HepG2 (cell line): ENCODE data around the gene GRIK4. TPM values are rescaled to one million over a fixed set of nuclear protein-coding genes. Genes with fewer than 3 reads are reported as not detected.

Source experiments
- ATAC-seq: fragments of 200-7000 bp; cut with Tn5 transposase; 3 replicates; pipeline ENCODE4 v1.9.1; 2020; ENCODE audit warnings: mild to moderate bottlenecking, moderate library complexity
- BruUV-seq: library from RNA; stranded (reverse); fragments of 400-500 nt; replicated peaks from 2 replicates; lab custom pipeline; 2021; lab: Mats Ljungman, UMichigan
- CTCF ChIA-PET: fragments of 300-600 bp; formaldehyde crosslinking; extraction: SDS; loops from one replicate; lab custom pipeline; 2021; ENCODE audit warnings: low total read pairs, inconsistent platforms, low intra/inter-chr PET ratio; lab: Yijun Ruan, JAX
- POLR2A ChIA-PET: fragments of 350-600 bp; sonication (Branson Sonifier 250); formaldehyde crosslinking; loops from one replicate; lab custom pipeline; 2020; ENCODE audit warnings: antibody characterized with exemption, inconsistent platforms; lab: Yijun Ruan, JAX
- DNase-seq: peaks from one replicate; pipeline ENCODE4 v3.0.0-alpha.2; 2015; ENCODE audit warnings: low spot score
- FAIRE-seq: peaks from 3 replicates; lab custom pipeline; 2011; peaks lifted over from hg19 to GRCh38; lab: Jason Lieb, UNC
- H2AFZ ChIP-seq: one replicate; pipeline ENCODE4 v1.6.1; 2011; ENCODE audit warnings: low read length, inconsistent platforms
- H3K27ac ChIP-seq: fragments of 300-600 bp; 3 replicates; pipeline ENCODE4 v1.8.0; 2011; ENCODE audit warnings: mixed run types, mild to moderate bottlenecking, mixed read lengths, low read length, inconsistent platforms; ENCODE audit not compliant: insufficient read depth; ENCODE audit errors: extremely low read length
- H3K27me3 ChIP-seq, 2 experiments: fragments of 200-600 bp in 1 of 2; 2 replicates in 1 of 2; 3 replicates in 1 of 2; pipeline versions ENCODE4 v1.6.0 to v1.8.0; 2011; ENCODE audit warnings: low read length in 2 of 2, mild to moderate bottlenecking in 2 of 2, moderate library complexity in 2 of 2, inconsistent platforms in 1 of 2; ENCODE audit not compliant: insufficient read depth in 2 of 2, control insufficient read depth in 1 of 2
- H3K36me3 ChIP-seq, 2 experiments: fragments of 200-600 bp in 1 of 2; replicated peaks in 1 of 2; 2 replicates in 1 of 2; 3 replicates in 1 of 2; pipeline versions ENCODE4 v1.5.1 to v1.8.0; 2011; ENCODE audit warnings: low read length in 2 of 2, inconsistent platforms in 1 of 2; ENCODE audit not compliant: insufficient read depth in 2 of 2, control insufficient read depth in 1 of 2
- H3K4me1 ChIP-seq: 2 replicates; pipeline ENCODE4 v1.5.1; 2012; ENCODE audit warnings: low read length, inconsistent platforms; ENCODE audit not compliant: insufficient read depth
- H3K4me2 ChIP-seq: 2 replicates; pipeline ENCODE4 v1.6.0; 2011; ENCODE audit warnings: low read depth, low read length, inconsistent platforms
- H3K4me3 ChIP-seq, 3 experiments: fragments of 200-600 bp in 1 of 3; sonication (generic), shearing (Covaris generic) in 1 of 3; replicated peaks in 1 of 3; 2 replicates each; pipeline ENCODE4 v1.5.1; 2011 to 2016; ENCODE audit warnings: low read length in 3 of 3, inconsistent platforms in 2 of 3, low read depth in 2 of 3, mild to moderate bottlenecking in 2 of 3, control low read depth in 1 of 3, mixed read lengths in 1 of 3; ENCODE audit not compliant: insufficient read depth in 1 of 3
- H3K79me2 ChIP-seq: one replicate; pipeline ENCODE4 v1.6.1; 2011; ENCODE audit warnings: low read length, inconsistent platforms; ENCODE audit not compliant: insufficient read depth
- H3K9ac ChIP-seq: 2 replicates; pipeline ENCODE4 v1.6.0; 2011; ENCODE audit warnings: mild to moderate bottlenecking, low read depth, low read length, inconsistent platforms; ENCODE audit not compliant: insufficient read depth
- H3K9me3 ChIP-seq: 2 replicates; pipeline ENCODE4 v1.5.1; 2012; ENCODE audit warnings: mild to moderate bottlenecking, low read length
- H4K20me1 ChIP-seq: 2 replicates; pipeline ENCODE4 v1.6.0; 2011; ENCODE audit warnings: inconsistent platforms, mild to moderate bottlenecking, low read length, moderate library complexity; ENCODE audit not compliant: insufficient read depth
- ADNP ChIP-seq: sonication (generic); formaldehyde crosslinking; IDR thresholded peaks from 2 replicates; pipeline ENCODE4 v1.4.0; 2020; ENCODE audit warnings: missing genetic modification reagents
- BRCA1 ChIP-seq: sonication (generic); formaldehyde crosslinking; IDR thresholded peaks from 2 replicates; pipeline ENCODE4 v1.4.0; 2020; ENCODE audit warnings: missing genetic modification reagents
- FOSL2 ChIP-seq: sonication (generic); formaldehyde crosslinking; IDR thresholded peaks from 2 replicates; pipeline ENCODE4 v1.4.0; 2020; ENCODE audit warnings: missing genetic modification reagents
- GRHL1 ChIP-seq: sonication (generic); formaldehyde crosslinking; conservative IDR thresholded peaks from 2 replicates; pipeline ENCODE4 v1.8.0; 2022; ENCODE audit warnings: missing genetic modification reagents
- HES4 ChIP-seq: sonication (generic); formaldehyde crosslinking; IDR thresholded peaks from 2 replicates; pipeline ENCODE4 v1.9.0; 2021; ENCODE audit warnings: mild to moderate bottlenecking, missing genetic modification reagents, borderline replicate concordance
- HOXA5 ChIP-seq: sonication (generic); formaldehyde crosslinking; IDR thresholded peaks from 2 replicates; pipeline ENCODE4 v1.4.0; 2020; ENCODE audit warnings: missing genetic modification reagents
- KDM6A ChIP-seq: IDR thresholded peaks from 2 replicates; pipeline ENCODE4 v1.6.1; 2016; ENCODE audit warnings: low read depth
- MXI1 ChIP-seq: IDR thresholded peaks from 3 replicates; pipeline ENCODE4 v1.6.1; 2012; ENCODE audit warnings: low read depth, low read length, inconsistent platforms, borderline replicate concordance
- PCBP1 ChIP-seq: fragments of 200-400 bp; formaldehyde crosslinking; IDR thresholded peaks from 2 replicates; pipeline ENCODE4 v1.6.1; 2017; ENCODE audit warnings: mild to moderate bottlenecking, low read depth, low read length, borderline replicate concordance
- PPARG ChIP-seq: conservative IDR thresholded peaks from 2 replicates; pipeline ENCODE4 v1.6.1; 2016; ENCODE audit warnings: missing biosample characterization, missing genetic modification reagents
- PRPF4 ChIP-seq: fragments of 200-400 bp; formaldehyde crosslinking; IDR thresholded peaks from 2 replicates; pipeline ENCODE4 v1.6.1; 2016; ENCODE audit warnings: low read length, low read depth; ENCODE audit not compliant: poor library complexity, severe bottlenecking
- SRSF9 ChIP-seq: fragments of 200-400 bp; formaldehyde crosslinking; IDR thresholded peaks from 2 replicates; pipeline ENCODE4 v1.6.1; 2018; ENCODE audit warnings: borderline replicate concordance, mild to moderate bottlenecking, low read depth, low read length; ENCODE audit not compliant: insufficient read depth, poor library complexity, severe bottlenecking
- ZNF10 ChIP-seq: sonication (generic); formaldehyde crosslinking; IDR thresholded peaks from 2 replicates; pipeline ENCODE4 v1.4.0; 2020; ENCODE audit warnings: mild to moderate bottlenecking, low read depth, missing genetic modification reagents, borderline replicate concordance
- ZNF180 ChIP-seq: sonication (generic); formaldehyde crosslinking; IDR thresholded peaks from 2 replicates; pipeline ENCODE4 v1.4.0; 2020; ENCODE audit warnings: low read depth, missing genetic modification reagents, borderline replicate concordance
- ZNF281 ChIP-seq: sonication (generic); formaldehyde crosslinking; IDR thresholded peaks from 2 replicates; pipeline ENCODE4 v1.4.0; 2020; ENCODE audit warnings: missing genetic modification reagents, borderline replicate concordance
- WGBS: methylation state at CpG from one replicate; pipeline ENCODE4 v1.1.6; 2017; ENCODE audit warnings: low lambda C conversion rate; 5-methylcytosine and 5-hydroxymethylcytosine counted together
- in situ Hi-C: cut with HindIII; loops from 2 replicates; pipeline ENCODE4 v1.10.0; 2017; ENCODE audit warnings: low pct_unique_long_range_greater_than_20kb; ENCODE audit not compliant: extremely low pct_ligation_motif_present
- intact Hi-C: fragments of 100-400 bp; cut with micrococcal nuclease; formaldehyde crosslinking; loops from one replicate; pipeline ENCODE4 v1.10.0; 2022; ENCODE audit not compliant: unreplicated experiment
- polyA plus RNA-seq, 8 experiments: library from polyadenylated mRNA; depleted of rRNA in 3 of 8; stranded (reverse) in 7 of 8; unstranded in 1 of 8; fragments of >200 nt; fragmentation: Illumina TruSeq in 4 of 8; extraction: Trizol in 4 of 8; gene quantifications; 2 replicates each; pipeline versions ENCODE4 v1.2.1 to v1.2.3, GENCODE V29; 2011 to 2016; ENCODE audit warnings: low read depth in 4 of 8, missing spikeins in 1 of 8, mixed read lengths in 1 of 8; ENCODE audit not compliant: insufficient read depth in 1 of 8
- total RNA-seq, 5 experiments: library from RNA; depleted of rRNA; stranded (reverse); fragments of >200 nt; fragmentation: Illumina TruSeq; extraction: Trizol; gene quantifications; 2 replicates each; pipeline ENCODE4 v1.2.3, GENCODE V29; 2016; ENCODE audit warnings: low read depth in 1 of 5

The GRIK4 gene
- total and polyA plus RNA-seq, 2 of the 13 experiments (the other 11 are each of a cell fraction or from before 2014, with no cell fraction given), result 0.04 to 0.07 TPM

- H3K9ac ChIP-seq, result no peak overlapping the region
- 47% methylated on average over 6 of the region's 6 CpGs for whole genome bisulfite sequencing
- TF ChIP-seq ZNF180 (CRISPR knock-in tag), result no peak
- no peak for TF ChIP-seq PPARG (CRISPR knock-in tag)
- no peak for TF ChIP-seq ZNF10
- TF ChIP-seq FOSL2 (CRISPR knock-in tag), result no peak
- TF ChIP-seq SRSF9, result no peak
- no peak for TF ChIP-seq PCBP1
- TF ChIP-seq MXI1, result no peak
- no peak for TF ChIP-seq PRPF4
- H2AFZ ChIP-seq, result no peak overlapping the region
- H4K20me1 ChIP-seq, result no peaks in the 10 kb centered on the region
- BruUV-seq, result no TSS peak
- no peak overlapping the region for H3K4me3 ChIP-seq
- H3K27ac ChIP-seq, result no peak overlapping the region
- ChIA-PET POLR2A (no interaction called here), CTCF (no interaction called here)
- H3K36me3 ChIP-seq, result no peaks in the 10 kb centered on the region
- no peak for FAIRE-seq
- 0 out of 5 replicates have a peak, but pooled peaks cover 0 to 2% of the 10 kb centered on the region in 2 experiments for H3K27me3 ChIP-seq
- no peak overlapping the region for H3K4me2 ChIP-seq
- intact Hi-C loops, result no loop called here
- H3K9me3 ChIP-seq, result no peaks in the 10 kb centered on the region
- in situ Hi-C loops, result no loop called here
- H3K4me1 ChIP-seq, result peaks cover 41% of the 10 kb centered on the region
- no peaks in the 10 kb centered on the region for H3K79me2 ChIP-seq
- no peak for ATAC-seq
- no peak for DNase-seq
These were observed 32.1 kb downstream of the GRIK4 start for GRCh38 chr11:120543521-120544215.

- Histone ChIP-seq H3K9me3 (no peaks in the 10 kb centered on the region), H2AFZ (no peak overlapping the region), H3K4me1 (peaks cover 29% of the 10 kb centered on the region), H4K20me1 (no peaks in the 10 kb centered on the region), H3K27ac (no peak overlapping the region), H3K36me3 (no peaks in the 10 kb centered on the region), H3K79me2 (no peaks in the 10 kb centered on the region), H3K4me2 (no peak overlapping the region), H3K9ac (no peak overlapping the region), H3K4me3 (no peak overlapping the region), H3K27me3 (peaks cover 2 to 17% of the 10 kb centered on the region in 2 experiments; a peak in 3 of 5 replicates)
- no peak for ATAC-seq
- in situ Hi-C loops (no loop called here), intact Hi-C loops (no loop called here)
- WGBS, result 20% methylated on average over 7 of the region's 7 CpGs
- ChIA-PET CTCF (no interaction called here), POLR2A (no interaction called here)
- no peak for FAIRE-seq
- no TSS peak for BruUV-seq
- no peak for DNase-seq
- no peak for TF ChIP-seq ADNP (CRISPR knock-in tag)
- TF ChIP-seq GRHL1 (CRISPR knock-in tag), result no peak
- no peak for TF ChIP-seq BRCA1 (CRISPR knock-in tag)
- TF ChIP-seq ZNF281 (CRISPR knock-in tag), result no peak
- TF ChIP-seq HOXA5 (CRISPR knock-in tag), result no peak
- no peak for TF ChIP-seq HES4
- TF ChIP-seq KDM6A (CRISPR knock-in tag), result no peak
These were observed 34.3 kb downstream of the GRIK4 start for GRCh38 chr11:120545813-120546212.
